IMR-90 (cell line): ENCODE measurements around the gene ITGA1. TPM values are rescaled to one million over a fixed set of nuclear protein-coding genes. Genes with fewer than 3 reads are reported as not detected.

Source experiments
- ATAC-seq: fragments of 200-7000 bp; cut with Tn5 transposase; 2 replicates; pipeline ENCODE4 v1.9.1; 2020; ENCODE audit warnings: low read depth, mild to moderate bottlenecking, moderate library complexity
- BruUV-seq: library from RNA; stranded (reverse); fragments of 400-500 nt; replicated peaks from 2 replicates; lab custom pipeline; 2021; lab: Mats Ljungman, UMichigan
- CTCF ChIA-PET: fragments of 300-600 bp; formaldehyde crosslinking; extraction: SDS; loops from one replicate; lab custom pipeline; 2021; ENCODE audit warnings: antibody characterized with exemption; lab: Yijun Ruan, JAX
- POLR2A ChIA-PET: fragments of 300-600 bp; sonication (Branson Sonifier 250); formaldehyde crosslinking; loops from one replicate; lab custom pipeline; 2022; ENCODE audit warnings: antibody characterized with exemption; ENCODE audit not compliant: unreplicated experiment; lab: Charles Lee
- DNase-seq: peaks from one replicate; pipeline ENCODE4 v3.0.0; 2013
- H2AFZ ChIP-seq: replicated peaks from 2 replicates; pipeline ENCODE3; 2013; ENCODE audit warnings: low read length, mild to moderate bottlenecking; ENCODE audit not compliant: poor library complexity
- H2AK5ac ChIP-seq: 2 replicates; pipeline ENCODE4 v1.6.1; 2013; ENCODE audit warnings: low read depth, low read length, inconsistent platforms
- H2AK9ac ChIP-seq: replicated peaks from 2 replicates; pipeline ENCODE3; 2013; ENCODE audit warnings: mild to moderate bottlenecking, low read depth, low read length, moderate library complexity; ENCODE audit not compliant: poor library complexity
- H2BK120ac ChIP-seq: 2 replicates; pipeline ENCODE4 v1.6.1; 2013; ENCODE audit warnings: low read depth, low read length, inconsistent platforms
- H2BK15ac ChIP-seq: 3 replicates; pipeline ENCODE4 v1.6.1; 2013; ENCODE audit warnings: low read depth, low read length, inconsistent platforms
- H2BK20ac ChIP-seq: 2 replicates; pipeline ENCODE4 v1.6.1; 2013; ENCODE audit warnings: low read depth, mild to moderate bottlenecking, inconsistent platforms, low read length, moderate library complexity
- H2BK5ac ChIP-seq: 2 replicates; pipeline ENCODE4 v1.6.1; 2013; ENCODE audit warnings: mild to moderate bottlenecking, low read depth, low read length, inconsistent platforms; ENCODE audit not compliant: poor library complexity, severe bottlenecking
- H3K14ac ChIP-seq: replicated peaks from 2 replicates; pipeline ENCODE4 v1.6.1; 2013; ENCODE audit warnings: low read depth, low read length, inconsistent platforms
- H3K18ac ChIP-seq: 2 replicates; pipeline ENCODE4 v1.6.1; 2013; ENCODE audit warnings: low read depth, low read length, control low read depth
- H3K23ac ChIP-seq: 2 replicates; pipeline ENCODE4 v1.6.1; 2013; ENCODE audit warnings: low read depth, low read length, inconsistent platforms
- H3K27ac ChIP-seq: 2 replicates; pipeline ENCODE4 v1.5.1; 2013; ENCODE audit warnings: mild to moderate bottlenecking, control low read depth, low read length; ENCODE audit not compliant: insufficient read depth
- H3K27me3 ChIP-seq: 2 replicates; pipeline ENCODE4 v1.6.1; 2013; ENCODE audit warnings: low read length; ENCODE audit not compliant: control insufficient read depth, insufficient read depth
- H3K36me3 ChIP-seq: 2 replicates; pipeline ENCODE4 v1.6.1; 2013; ENCODE audit warnings: low read length, mixed read lengths; ENCODE audit not compliant: control insufficient read depth, insufficient read depth
- H3K4ac ChIP-seq: 2 replicates; pipeline ENCODE4 v1.6.1; 2013; ENCODE audit warnings: low read depth, low read length, inconsistent platforms
- H3K4me1 ChIP-seq: 2 replicates; pipeline ENCODE4 v1.6.1; 2013; ENCODE audit warnings: low read length, mixed read lengths; ENCODE audit not compliant: control insufficient read depth, insufficient read depth
- H3K4me2 ChIP-seq: 2 replicates; pipeline ENCODE4 v1.6.1; 2013; ENCODE audit warnings: low read depth, mild to moderate bottlenecking, control low read depth, low read length, moderate library complexity
- H3K4me3 ChIP-seq: 2 replicates; pipeline ENCODE4 v1.5.1; 2013; ENCODE audit warnings: low read depth, mild to moderate bottlenecking, control low read depth, low read length, moderate library complexity; ENCODE audit not compliant: insufficient read depth
- H3K56ac ChIP-seq: 2 replicates; pipeline ENCODE4 v1.6.1; 2013; ENCODE audit warnings: low read length, inconsistent platforms; ENCODE audit not compliant: insufficient read depth; ENCODE audit errors: extremely low read depth
- H3K79me1 ChIP-seq, 2 experiments: 2 replicates each; pipeline ENCODE4 v1.6.1; 2013; ENCODE audit warnings: low read length in 2 of 2, inconsistent platforms in 1 of 2, low read depth in 1 of 2
- H3K9ac ChIP-seq: 2 replicates; pipeline ENCODE4 v1.6.1; 2013; ENCODE audit warnings: low read depth, low read length, control low read depth
- H3K9me1 ChIP-seq: 2 replicates; pipeline ENCODE4 v1.6.1; 2013; ENCODE audit warnings: low read length, inconsistent platforms; ENCODE audit not compliant: insufficient read depth
- H3K9me3 ChIP-seq: 2 replicates; pipeline ENCODE4 v1.6.1; 2013; ENCODE audit warnings: low read length; ENCODE audit not compliant: control insufficient read depth, insufficient read depth
- H4K20me1 ChIP-seq: 2 replicates; pipeline ENCODE4 v1.6.1; 2013; ENCODE audit warnings: low read length, inconsistent platforms; ENCODE audit not compliant: insufficient read depth
- H4K5ac ChIP-seq: 2 replicates; pipeline ENCODE4 v1.6.1; 2013; ENCODE audit warnings: mild to moderate bottlenecking, low read depth, low read length, control low read depth
- H4K8ac ChIP-seq, 2 experiments: 2 replicates each; pipeline ENCODE4 v1.6.1; 2013; ENCODE audit warnings: low read depth in 2 of 2, low read length in 2 of 2, control low read depth in 1 of 2, inconsistent platforms in 1 of 2
- H4K91ac ChIP-seq: 2 replicates; pipeline ENCODE4 v1.6.1; 2013; ENCODE audit warnings: low read depth, low read length, inconsistent platforms; ENCODE audit not compliant: insufficient read depth
- FOS ChIP-seq: fragments of 150-350 bp; IDR thresholded peaks from 2 replicates; pipeline ENCODE4 v1.6.1; 2016; ENCODE audit warnings: low read depth, low read length
- RAD21 ChIP-seq: IDR thresholded peaks from 2 replicates; pipeline ENCODE4 v1.6.1; 2012; ENCODE audit warnings: low read length, improper control_type of control experiment
- RCOR1 ChIP-seq: IDR thresholded peaks from 2 replicates; pipeline ENCODE4 v1.6.1; 2012; ENCODE audit warnings: mild to moderate bottlenecking, low read length, improper control_type of control experiment; ENCODE audit not compliant: insufficient replicate concordance
- WGBS, 2 experiments: methylation state at CpG; one replicate each; pipeline versions ENCODE4 v1.1.5 to v1.1.7; 2013; ENCODE audit warnings: missing lambda C conversion rate in 2 of 2; ENCODE audit not compliant: insufficient read length in 1 of 2; ENCODE audit errors: extremely low coverage in 2 of 2; 5-methylcytosine and 5-hydroxymethylcytosine counted together
- dilution Hi-C: fragments of 300-500 bp; cut with HindIII; formaldehyde crosslinking; loops from one replicate; pipeline ENCODE4 v1.14.3; 2018; ENCODE audit warnings: low sequenced_read_pairs; ENCODE audit not compliant: unreplicated experiment
- in situ Hi-C: fragments of 300-500 bp; cut with MboI; formaldehyde crosslinking; loops from 3 replicates; pipeline ENCODE4 v1.14.3; 2019; ENCODE audit warnings: low sequenced_read_pairs, inconsistent platforms, mixed read lengths
- intact Hi-C: fragments of 100-400 bp; cut with micrococcal nuclease; formaldehyde crosslinking; loops from 2 replicates; pipeline ENCODE4 v1.10.0; 2022
- polyA plus RNA-seq, 3 experiments: library from polyadenylated mRNA; depleted of rRNA; stranded (reverse); fragments of >200 nt; gene quantifications; 2 replicates each; pipeline ENCODE4 v1.2.3, GENCODE V29; 2012; ENCODE audit warnings: low replicate concordance in 1 of 3
- total RNA-seq: library from RNA; depleted of rRNA; stranded (reverse); fragments of >200 nt; gene quantifications from 2 replicates; pipeline ENCODE4 v1.2.3, GENCODE V29; 2012

ITGA1 gene
- total and polyA plus RNA-seq, 2 of the 4 experiments (the other 2 are of a cell fraction), result 22.3 to 95.2 TPM

- no peak for ATAC-seq
- Histone ChIP-seq H2AK5ac (peak overlapping the region; percentile 98), H4K20me1 (no peaks in the 10 kb centered on the region), H3K27me3 (no peaks in the 10 kb centered on the region), H3K56ac (peak overlapping the region; percentile 16; the same call in 1 of the 2 replicates), H3K4ac (peak overlapping the region; percentile 88), H2BK120ac (peak overlapping the region; percentile 87), H3K9ac (no peak overlapping the region), H3K4me2 (no peak overlapping the region), H3K18ac (peak overlapping the region; percentile 88; the same call in 1 of the 2 replicates), H2AFZ (no peak overlapping the region), H2BK5ac (peak overlapping the region; percentile 81), H3K9me3 (no peaks in the 10 kb centered on the region), H3K4me3 (no peak overlapping the region), H3K79me1 (peaks cover 14 to 36% of the 10 kb centered on the region in 2 experiments), H3K14ac (peak overlapping the region; percentile 92), H2BK15ac (peak overlapping the region; percentile 99), H4K5ac (peak overlapping the region; percentile 57; the same call in 1 of the 2 replicates), H3K4me1 (peaks cover 12% of the 10 kb centered on the region), H3K36me3 (peaks cover 10% of the 10 kb centered on the region), H4K91ac (peak overlapping the region; percentile 79), H2BK20ac (peak overlapping the region; percentile 90), H3K9me1 (peaks cover 9% of the 10 kb centered on the region), H3K27ac (peak overlapping the region; percentile 49; the same call in 1 of the 2 replicates), H2AK9ac (no peak overlapping the region), H3K23ac (peak overlapping the region; percentile 80; the same call in 1 of the 2 replicates), H4K8ac (peak overlapping the region; percentile 62 to 79; a peak in 3 of 4 replicates)
- 88% methylated on average over 1 of the region's 2 CpGs; no CpG with 5 or more reads in 1 of the 2 experiments for WGBS, 2 experiments
- no TSS peak for BruUV-seq
- intact Hi-C loops (no loop called here), dilution Hi-C loops (no loop called here), in situ Hi-C loops (no loop called here)
- DNase-seq, result peak; percentile 65
- CTCF ChIA-PET, result interaction anchor here (0.7 kb wide), 1 partner anchor 58 kb away, joined by 3 read pairs; no protein-coding TSS in a partner anchor
- no peak for TF ChIP-seq RCOR1
- TF ChIP-seq RAD21, result no peak
- TF ChIP-seq FOS, result 0 out of 2 replicates have a peak, but pooled peaks have one; percentile 15
- POLR2A ChIA-PET, result no interaction called here
These were observed 80.1 kb downstream of the ITGA1 start for GRCh38 chr5:52867809-52868208.
